GM18499 (cell line): Measurements from ENCODE around the gene SF1.

Experiments
- ATAC-seq: cut with Tn5 transposase; IDR thresholded peaks from one replicate; pipeline ENCODE4 v1.9.1; 2021; ENCODE audit warnings: moderate number of reproducible peaks; ENCODE audit not compliant: insufficient read depth, unreplicated experiment

SF1 gene

DNA sequence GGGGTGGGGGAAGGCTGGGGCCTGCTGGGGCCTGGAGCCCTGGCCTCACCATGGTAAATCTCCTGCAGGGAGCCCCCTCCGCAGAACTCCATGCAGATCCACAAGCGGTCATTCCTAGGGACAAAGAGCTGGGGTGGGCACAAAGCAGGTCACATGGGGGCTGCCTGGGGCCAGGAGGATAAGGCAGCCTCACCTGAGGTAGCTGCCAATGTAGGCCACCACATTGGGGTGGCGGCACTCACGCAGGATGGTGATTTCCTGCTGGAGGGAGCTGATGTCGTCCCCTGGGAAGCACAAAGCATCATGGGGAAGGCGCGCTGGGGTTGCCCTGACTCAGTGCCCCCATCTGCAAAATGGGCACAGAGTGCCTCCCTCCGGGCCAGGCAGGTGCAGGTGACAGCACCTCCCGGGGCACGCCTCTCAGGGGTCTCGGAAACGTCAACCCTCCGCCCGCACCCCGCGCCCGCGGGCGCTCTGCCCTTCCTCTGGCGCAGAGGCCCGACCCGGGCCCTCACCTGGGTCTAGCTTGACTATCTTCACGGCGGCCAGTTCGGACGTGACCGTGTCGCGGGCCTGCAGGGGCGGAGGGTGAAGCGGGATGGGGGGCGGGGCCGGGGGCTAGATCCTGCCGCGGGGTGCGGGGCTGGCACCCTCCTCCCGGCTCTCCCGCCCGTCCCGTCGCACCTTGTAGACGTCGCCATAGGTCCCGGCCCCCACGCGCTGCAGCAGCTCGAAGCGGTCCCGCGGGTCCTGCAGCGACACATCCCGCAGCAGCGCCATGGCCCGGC lies 24.2 kb upstream of the SF1 start:
- no peak for ATAC-seq

DNA sequence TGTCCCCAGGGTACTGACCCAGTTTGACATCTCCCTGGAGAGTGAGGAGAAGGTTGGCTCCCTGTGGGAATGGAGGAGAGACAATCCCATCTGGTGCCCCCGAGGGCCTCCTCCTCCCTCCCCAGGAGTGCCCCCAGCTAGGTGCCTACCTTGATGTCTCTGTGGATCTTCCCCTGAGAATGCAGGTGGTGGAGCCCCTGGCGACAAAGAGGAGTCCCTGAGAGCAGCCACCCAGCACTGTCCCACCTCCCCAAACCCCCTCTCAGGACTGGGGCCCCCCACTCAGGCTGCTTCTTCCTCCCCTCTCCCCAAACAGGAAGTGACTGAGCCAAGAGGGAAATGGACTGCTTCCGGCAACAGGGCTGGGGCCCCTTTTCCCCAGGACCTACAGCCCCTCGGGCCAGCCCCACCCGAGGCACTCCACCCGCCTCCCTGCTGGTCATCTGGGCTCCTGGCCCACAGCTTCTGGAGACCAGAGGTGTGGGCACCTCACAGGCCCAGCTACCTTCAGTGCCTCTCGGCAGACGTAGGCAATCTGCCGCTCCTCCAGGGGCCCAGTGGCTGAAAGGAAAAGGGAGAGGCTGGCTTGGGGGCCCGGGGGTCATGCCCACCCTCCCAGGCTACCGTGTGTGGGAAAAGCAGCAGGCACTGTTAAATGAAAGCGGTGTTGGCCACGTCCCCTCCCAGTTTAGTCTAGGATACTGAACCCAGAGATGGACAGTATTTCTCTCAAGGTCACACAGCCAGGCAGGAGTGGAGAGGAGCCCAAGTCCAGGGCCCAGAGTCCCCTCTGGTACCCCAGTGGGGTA lies 23.4 kb upstream of the SF1 start:
- ATAC-seq, result no peak

DNA sequence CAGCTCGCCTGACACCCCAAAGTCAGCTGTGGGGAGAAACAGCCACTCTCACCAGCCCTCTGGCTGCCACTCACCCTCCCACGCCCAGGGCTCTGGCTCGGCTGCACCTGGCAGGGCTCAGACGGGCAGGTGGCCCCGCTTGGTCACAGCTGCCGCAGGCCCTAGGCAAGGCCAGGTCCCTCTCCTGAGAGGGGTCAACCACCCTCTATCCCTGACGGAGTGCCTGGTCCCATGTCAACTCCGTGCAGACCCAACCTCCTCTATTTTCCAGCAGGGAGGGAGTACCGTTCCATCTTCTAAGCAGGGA lies 22.8 kb upstream of the SF1 start:
- no peak for ATAC-seq

DNA sequence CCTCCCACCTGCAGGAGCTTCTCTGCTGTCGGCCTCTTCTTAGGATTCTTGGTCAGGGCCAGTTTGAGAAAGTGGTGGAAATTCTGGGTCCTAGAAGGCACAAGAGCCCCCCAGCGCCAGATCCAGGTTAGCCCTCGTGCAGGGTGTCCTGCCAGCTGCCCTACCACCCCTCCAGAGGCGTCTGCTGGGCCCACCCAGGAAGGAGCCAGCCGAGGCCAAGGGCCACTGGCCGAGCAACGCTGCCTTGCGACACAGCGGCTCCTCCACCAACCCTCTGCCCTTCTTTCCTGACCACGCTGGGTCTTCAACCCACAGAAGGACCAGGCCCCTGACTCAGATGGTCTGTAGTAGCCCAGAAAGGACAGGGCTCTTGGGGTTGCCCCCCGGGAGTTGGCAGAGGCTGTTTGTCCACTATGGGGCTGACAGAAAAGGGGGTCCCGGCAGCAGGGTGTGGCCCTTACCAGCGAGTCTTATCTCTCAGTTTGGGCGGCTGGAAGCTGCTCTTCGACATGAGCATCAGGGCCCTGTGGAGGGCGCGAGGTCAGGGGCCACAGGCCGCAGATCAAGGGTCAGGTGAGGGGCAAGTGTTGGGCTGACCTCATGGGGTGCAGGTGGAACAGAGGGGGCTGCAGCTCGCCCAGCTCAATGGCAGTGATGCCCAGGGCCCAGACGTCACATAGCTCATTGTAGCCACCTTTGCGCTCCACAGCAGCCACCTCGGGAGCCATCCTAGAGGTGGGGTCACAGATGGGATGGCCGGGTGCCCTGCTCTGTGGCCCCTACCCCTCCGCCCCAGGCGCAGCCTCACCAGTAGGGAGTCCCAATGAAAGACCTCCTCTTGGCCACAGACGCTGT lies 22.2 kb upstream of the SF1 start:
- no peak for ATAC-seq

DNA sequence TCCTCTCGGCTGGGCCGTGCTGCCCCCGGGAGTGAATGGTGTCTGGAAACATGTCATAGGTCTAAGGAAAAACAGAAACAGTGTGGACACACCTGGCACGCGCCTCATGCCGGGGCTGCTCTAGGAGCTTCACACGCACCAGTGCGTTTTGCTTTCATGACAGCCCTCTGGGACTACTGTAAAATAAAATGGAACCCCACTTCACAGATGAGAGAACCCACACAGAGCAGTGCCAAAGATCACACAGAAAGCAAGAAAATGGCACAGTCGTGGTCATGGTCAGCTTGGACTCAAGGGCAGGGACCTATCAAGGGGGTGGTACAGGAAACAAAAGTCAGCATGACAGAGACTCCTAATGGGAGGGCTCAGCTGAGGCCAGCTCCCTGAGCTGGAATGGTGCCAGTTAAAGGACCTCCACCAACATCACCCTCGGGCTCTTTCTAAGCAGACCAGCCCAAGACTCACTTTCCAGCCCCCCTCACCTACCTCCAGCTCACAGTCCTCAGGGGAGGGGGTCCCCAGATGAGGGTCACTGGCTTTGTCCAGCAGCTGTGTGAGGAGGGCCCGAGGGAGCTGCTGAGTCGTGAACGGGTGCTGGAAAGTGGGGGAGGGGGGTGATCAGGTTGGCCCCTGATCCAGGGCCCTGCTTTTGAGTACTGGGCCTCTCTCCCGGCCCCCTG lies 21.4 kb upstream of the SF1 start:
- no peak for ATAC-seq

DNA sequence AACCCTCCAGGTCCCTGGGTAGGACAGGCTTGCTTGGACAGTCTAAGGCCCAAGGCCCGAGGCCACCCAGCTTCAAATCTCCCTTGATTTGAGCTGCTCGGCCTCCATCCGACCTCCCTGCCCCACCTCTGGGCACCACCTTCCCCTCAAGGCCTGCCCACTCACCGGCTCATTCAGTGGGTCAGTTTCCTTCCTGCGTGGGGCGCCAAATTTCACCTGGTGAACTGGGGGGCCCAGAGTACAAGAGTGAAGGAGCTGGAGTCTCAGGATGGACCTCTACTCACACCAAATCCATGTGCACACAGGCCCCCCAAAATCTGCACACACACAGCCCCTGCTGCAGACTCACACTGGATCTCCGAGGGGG lies 20.9 kb upstream of the SF1 start:
- ATAC-seq, result no peak

DNA sequence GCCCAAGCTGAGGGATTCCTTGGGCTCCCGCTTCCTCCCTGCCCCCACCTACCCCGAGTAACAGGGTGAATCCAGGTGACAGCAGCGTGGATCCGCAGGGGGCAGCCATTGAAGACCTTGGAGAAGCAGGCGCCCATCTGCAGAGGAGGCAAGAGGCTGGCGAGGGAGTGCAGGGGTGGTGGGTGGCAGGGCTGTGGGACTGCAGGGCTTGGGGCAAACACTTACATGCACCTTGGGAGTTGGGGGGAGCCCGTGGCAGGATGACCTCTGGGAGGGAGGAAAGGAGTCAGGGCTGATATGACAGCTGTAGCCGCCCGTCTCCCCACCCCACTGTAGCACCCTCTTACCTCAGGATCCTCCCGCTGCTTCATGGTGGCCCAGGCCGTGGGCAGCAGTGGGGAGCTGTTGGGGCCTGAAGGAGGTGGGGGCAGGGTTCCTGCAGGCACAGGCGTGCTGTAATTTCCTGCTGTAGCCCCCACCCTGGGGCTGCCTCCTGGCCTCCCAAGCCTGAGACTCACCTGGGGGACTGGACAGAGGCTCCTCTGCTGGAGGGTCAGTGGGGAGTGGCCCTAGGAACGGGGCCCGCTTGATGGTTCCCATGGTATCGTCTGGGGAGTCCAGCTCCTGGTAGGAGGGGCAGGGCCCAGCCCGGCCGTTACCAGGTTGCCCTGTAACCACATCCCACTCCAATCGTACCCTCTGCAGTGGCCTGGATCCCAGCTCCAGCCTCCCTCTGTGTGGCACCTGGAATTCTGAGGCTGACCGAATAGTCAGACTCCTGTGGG lies 18.6 kb upstream of the SF1 start:
- ATAC-seq, result no peak

DNA sequence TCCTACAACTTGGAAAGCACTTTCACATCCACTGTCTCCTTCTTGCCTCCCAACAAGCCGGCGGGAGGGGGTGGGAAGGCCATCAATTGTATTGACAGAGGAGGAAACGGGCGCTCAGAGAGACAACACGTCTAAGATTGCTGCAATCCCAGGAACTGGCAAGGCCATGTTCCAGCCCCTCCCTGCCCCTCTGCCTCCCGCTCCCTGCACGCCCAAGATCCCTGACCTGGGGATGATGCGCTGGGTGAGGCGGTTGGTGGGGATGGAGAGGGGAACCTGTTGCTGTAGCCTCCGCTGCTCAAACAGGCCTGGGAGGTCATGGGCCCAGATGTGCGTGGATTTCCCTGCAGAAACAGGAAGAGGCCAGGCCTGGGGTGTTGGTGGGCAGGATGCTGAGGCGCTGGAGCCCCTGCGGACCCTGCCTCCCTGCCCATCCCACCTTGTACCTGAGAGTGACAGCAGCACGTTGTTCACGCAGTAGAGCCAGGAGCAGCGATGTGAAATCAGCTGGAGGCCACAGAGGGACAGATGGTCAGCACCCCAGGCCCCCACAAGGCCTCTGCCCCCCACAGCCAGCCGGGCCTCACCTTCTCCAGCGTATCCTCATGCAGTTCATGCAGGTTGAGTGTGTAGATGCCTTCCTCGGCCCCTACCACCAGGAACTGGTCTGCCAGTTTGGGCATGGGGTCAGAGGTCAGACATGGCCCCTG lies 17.9 kb upstream of the SF1 start:
- no peak for ATAC-seq

DNA sequence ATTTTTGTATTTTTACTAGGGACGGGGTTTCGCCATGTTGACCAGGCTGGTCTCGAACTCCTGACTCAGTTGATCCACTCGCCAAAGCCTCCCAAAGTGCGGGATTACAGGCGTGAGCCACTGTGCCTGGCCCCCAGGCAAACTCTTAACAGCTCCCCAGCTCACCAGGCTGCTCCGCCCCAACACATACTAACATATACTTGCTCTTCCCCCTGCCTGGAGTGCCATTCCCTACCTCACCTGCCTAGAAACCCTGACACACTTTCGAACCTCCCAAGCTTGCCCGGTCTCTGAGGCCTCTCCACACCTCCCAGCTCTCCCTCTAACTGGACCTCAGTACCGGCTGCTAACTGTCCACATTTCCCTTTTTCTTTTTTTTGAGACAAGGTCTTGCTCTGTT lies 16.2 kb upstream of the SF1 start:
- ATAC-seq, result no peak

DNA sequence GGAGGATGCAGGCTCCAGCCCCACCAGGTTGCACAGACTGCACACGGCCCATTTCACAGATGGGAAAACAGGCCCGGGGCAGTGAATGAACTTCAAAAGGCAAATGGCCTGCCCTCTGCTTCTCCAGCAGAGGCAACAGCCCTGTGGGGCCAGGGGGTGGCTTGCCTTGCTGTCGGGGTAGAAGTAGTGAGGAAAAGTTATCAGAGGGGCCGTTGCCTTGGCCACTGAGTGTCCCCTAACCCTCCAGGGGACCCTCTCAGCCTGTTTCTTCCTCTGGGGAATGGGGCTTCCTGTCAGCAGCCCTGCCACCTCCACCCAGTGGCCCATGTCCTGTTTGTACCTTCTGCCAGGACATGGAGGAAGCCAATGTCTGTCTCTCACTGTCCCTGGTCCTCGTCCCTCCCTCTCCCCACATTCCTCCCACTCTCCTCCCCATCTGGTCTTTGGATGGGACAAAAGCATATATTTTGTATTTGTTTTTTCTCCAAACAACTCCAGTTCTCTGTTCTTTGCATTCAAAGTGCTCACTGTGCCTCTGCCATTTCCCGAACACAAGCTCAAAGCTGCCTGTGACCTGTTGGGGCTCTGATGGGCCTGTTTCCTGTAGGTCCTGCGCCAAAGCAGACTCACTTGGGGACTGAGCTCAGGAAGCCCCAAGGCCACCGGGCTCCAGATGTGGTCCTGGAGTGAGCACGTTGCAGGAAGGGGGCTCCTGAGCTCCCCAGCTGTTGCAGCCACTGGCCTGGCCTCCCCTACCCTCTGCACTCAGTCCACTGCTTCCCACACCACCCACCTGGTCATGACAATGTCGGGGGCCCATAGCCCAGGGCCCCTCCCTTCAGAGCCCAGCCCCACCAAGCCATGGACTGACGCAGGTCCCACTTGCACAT lies 15.2 kb upstream of the SF1 start:
- no peak for ATAC-seq

DNA sequence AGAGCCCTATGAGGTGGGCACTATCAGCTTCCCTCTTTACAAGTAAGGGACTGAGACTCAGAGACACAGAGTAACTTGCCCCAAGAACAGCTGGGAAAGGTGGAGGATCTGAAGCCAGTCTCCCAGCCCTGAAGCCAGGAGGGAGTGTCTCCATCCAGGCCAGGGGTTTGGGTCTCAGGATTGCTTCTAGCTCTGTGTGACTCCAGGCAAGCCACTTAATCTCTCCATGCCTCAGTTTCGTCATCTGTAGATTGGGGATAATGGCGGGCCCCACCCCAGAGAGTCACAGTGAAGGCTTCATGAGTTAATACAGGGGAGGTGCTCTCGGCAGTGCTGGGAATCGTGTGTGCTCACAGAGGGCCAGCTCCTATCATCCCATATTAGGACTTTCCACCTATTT lies 14.1 kb upstream of the SF1 start:
- no peak for ATAC-seq

DNA sequence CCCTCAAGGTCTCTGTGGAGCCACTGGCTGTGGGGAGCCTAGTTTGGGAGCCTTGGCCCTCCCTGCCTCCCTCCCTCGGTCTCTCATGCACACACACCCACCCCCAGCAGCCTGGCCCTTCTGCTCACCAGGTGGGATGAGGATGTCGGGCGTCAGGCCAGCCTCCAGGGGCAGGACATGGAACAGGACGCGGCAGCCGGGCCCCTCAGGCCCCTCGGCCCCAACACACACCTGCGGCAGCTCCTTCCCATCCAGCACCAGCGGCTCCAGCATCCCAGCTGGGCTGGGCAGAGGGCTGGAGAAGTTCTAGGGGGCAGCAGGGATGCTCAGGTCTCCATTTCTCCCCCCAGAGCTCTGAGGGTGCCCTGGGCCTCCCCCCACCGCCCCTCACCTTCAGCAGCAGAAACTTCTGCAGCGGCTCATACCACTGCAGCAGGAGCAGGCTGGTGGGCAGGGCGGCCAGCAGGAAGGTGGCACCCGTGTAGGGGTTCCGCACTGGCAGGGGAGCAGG lies 13.5 kb upstream of the SF1 start:
- ATAC-seq, result no peak

DNA sequence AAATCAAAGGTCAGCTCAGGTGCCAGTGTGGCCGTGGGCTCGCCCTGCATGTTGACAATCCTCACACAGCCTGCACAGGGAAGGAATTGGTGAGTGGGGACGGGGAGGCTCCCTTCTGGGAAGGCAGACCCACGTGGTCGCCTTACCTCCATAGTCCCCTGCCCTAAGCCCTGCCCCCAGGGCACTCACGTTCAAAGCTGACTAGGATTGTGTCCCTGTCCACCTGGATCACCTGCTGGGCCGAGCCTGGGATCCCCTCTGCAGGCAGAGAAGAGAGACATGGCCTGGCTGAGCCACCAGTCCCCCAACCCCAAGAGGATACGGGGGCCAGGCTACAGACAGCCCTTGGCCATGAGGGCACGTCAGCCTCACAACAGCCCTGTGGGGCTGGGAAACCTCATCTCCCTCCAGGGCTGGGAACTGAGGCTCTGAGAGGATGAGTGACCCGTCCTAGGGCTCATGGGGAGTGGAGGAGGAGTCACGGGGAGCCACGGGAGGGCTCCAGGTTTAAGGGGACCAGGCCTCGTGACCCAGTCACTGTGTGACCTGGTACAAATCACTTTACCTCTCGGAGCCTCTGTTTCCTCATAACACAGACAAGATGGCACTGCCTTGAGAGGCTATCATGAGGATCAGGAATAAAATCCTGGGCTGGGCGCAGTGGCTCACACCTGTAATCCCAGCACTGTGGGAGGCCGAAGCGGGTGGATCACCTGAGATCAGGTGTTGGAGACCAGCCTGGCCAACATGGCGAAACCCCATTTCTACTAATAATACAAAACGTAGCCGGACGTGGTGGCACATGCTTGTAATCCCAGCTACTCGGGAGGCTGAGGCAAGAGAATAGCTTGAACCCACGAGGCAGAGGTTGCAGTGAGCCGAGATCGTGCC lies 12.1 kb upstream of the SF1 start:
- no peak for ATAC-seq

DNA sequence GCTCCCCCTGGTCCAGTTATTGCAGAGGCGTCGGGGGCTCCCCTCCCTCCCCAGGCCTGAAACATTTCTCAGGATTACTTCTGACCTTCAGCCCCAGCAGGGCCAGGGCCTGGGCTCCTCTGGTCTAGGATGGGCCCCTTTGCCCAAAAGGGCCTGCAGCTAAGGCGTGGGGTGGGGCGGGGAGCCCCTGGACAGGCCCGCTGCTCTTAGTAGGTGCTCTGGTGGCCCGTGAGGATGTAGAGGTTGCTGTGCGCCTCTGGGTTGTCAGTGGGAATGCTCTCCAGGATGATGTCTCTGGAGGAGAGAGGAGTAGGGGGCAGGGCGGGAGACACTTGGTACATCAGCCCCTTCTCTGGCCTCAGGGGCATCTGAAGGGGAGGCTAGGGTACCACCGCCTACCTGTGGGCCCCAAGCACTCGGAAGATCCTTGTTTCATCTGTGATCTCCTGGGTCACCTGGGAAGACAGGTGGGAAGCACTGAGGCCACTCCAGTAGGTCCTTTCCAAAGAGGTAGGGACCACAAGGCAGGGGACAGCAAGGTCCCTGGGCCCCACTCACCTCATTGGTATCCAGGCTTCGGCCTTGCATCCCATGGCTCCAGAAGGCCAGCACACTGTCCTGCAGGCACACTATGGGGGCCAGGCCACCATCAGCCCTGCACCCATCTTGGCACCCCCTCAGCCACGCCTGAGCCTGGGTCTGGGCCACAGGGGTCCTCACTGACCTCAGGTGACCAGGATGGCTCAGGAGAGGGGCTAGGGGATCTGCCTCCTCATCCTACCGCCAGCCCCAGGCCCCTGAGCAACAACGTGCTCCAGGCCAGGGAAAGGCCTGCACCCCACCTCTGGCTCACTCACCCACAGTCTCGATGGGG lies 11.2 kb upstream of the SF1 start:
- ATAC-seq, result no peak

DNA sequence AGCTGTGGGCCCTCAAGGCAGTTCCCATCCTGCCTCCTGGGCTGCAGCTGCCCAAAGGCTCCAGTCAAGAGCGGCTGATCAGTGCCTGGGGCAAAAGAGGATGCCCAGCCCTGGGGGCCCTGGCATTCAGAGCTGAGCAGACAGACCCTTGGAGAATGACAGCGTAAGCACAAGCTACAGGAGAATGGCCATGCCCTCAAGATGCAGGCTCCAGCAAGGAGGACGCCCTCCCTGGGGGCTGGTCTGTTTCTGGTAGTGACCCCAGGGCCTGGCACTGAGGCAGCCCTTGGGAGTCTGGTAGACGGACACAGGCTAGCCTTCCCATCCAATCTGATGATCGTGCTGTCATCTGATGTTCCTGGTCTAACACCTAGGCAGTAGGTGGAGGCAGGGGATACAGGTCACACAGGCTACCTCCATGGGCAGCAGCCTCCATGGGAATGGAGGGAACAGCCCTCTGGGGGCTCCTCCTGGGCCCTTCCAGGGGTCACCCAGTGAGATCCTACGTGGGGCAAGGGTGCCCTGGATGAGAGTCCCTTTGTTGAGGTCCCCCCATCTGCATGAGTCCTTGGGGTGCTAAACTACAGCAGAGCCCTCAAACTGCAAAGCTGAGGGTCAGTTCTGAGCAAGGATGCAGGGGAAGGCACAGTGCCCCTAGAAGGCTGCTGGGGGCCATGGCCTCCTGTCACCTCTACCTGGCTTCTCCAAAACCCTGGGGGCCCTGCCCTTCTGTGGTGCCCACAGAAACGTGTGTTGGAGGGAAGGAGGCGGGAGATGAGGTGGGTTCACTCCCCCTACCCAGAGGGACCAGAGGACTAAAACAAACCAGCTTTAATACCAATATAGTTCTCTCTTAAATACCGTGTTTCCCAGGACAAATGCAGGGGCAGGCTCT lies 10.2 kb upstream of the SF1 start:
- ATAC-seq, result no peak
